Ureter (tissue), 1 donor: Measurements from ENCODE around the gene RELB. TPM values are rescaled to one million over a fixed set of nuclear protein-coding genes. Genes with fewer than 3 reads are reported as not detected.

Experiments used
- DNase-seq: peaks from one replicate; pipeline ENCODE4 v3.0.0-alpha.2; 2020; ENCODE audit warnings: low spot score
- total RNA-seq: library from RNA; stranded (reverse); gene quantifications from one replicate; pipeline ENCODE4 v1.2.4, GENCODE V29; 2023
- donor health status: DM: yes; HTN: yes; CAD: no.

Gene RELB
- total RNA-seq, 1 donor from 2014 or later: 16.9 TPM

DNA sequence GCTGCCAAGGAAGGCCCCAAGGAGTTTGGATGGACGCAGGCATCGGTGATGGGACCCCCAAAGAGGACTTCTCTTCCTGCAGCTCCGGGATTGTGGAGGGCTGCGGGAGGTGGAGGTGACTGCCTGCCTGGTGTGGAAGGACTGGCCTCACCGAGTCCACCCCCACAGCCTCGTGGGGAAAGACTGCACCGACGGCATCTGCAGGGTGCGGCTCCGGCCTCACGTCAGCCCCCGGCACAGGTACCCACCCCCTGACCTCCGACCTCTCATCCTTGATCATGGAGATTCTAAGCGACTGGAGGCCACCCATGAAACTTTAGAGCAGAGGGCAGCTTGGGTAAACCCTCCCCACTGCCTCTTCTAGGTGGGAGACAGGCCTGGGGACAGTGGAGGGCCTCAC, 20.7 kb downstream of the RELB start:
- no peak for DNase-seq

DNA sequence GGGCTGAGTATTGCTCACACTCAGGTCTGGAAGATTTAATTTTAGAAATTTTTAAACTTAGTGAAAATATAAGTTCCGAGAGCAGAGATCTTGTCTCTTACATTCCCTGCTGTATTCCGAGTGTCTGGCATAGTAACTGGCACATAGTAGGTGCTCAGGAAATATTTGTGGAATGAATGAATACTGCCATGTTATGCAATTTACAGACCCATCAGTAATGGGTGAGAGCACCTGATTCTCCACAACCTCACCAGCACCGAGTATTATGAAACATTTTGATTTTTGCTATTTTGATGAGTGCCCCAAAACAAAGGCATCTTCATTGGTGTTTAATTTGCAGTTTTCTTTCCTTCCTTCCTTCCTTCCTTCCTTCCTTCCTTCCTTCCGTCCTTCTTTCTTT, 21.8 kb downstream of the RELB start:
- DNase-seq: no peak

DNA sequence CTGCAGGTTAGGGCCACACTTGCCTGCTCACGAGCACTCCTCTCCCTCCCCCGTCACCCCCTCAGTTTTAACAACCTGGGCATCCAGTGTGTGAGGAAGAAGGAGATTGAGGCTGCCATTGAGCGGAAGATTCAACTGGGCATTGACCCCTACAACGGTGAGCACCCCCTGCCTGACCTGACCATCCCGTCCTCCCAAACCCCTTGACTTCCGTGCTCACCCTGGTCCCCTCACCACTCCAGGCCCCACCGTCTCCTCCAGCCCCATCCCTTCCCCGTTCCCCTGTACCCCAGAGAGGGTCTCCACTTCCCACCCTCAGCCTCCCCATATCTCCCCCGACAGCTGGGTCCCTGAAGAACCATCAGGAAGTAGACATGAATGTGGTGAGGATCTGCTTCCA, 24.0 kb downstream of the RELB start:
- DNase-seq: no peak

DNA sequence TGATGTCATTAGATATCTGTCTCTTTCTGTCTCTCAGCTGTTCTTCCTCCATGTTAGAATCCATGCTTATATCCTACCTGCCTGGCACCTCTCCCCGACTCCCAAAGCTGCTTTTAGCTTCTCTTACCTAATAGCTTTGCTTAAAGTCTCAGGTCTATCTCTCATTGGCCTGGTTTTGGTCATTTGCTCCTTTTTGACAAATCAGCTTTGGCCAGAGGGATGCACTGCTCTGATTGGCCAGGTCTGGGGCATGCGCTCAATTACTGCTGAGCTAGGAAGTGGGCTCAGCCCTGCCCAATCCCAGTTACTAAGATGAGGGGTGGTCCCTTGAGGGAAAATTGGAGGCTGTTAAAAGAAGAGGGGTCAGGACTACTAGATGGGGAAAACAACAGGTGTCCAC, 26.1 kb downstream of the RELB start:
- DNase-seq: no peak

DNA sequence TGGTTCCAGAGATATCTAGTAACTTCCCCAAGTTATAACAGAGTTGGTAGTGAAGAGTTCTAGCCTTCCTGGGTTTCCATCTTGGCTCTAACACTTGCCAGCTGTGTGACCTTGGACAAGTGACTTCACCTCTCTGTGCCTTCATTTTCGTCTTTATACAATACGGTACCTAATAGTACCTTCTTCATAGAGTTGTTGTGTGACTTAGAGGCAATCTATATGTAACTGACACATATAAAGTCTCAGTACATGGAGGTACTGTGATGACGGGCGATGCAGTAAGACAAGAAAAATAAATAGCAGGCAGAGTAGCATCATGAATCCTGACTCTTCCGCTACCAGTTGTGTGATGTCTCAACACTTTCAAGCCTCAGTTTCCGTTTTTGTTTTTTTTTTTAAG, 29.6 kb downstream of the RELB start:
- DNase-seq: no peak

DNA sequence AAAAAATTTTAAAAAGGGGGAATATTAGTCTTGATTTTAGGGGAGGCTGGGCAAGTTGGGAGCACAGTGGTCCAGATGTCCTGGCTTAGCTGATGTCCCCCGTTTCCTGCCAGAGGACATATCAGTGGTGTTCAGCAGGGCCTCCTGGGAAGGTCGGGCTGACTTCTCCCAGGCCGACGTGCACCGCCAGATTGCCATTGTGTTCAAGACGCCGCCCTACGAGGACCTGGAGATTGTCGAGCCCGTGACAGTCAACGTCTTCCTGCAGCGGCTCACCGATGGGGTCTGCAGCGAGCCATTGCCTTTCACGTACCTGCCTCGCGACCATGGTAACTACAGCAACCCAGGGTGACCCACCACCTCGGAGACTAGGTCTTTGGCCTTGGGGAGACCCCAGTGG, 31.2 kb downstream of the RELB start:
- no peak for DNase-seq

DNA sequence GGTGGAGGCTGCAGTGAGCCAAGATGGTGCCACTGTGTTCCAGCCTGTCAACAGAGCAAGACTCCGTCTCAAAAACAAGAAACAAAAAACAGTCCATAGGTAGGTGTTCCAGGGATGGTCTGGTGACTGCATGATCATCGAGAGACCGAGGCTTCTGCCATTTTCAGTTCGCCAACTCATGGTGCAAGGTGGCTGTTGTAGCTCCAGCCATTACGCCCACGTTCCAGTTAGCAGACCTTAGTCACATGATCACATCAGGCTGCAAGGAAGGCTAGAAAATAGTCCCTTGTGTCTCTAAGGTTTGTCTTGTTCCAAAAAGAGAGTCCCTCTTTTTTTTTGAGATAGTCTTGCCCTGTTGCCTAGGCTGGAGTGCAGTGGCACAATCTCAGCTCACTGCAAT, 34.5 kb downstream of the RELB start:
- DNase-seq: no peak

DNA sequence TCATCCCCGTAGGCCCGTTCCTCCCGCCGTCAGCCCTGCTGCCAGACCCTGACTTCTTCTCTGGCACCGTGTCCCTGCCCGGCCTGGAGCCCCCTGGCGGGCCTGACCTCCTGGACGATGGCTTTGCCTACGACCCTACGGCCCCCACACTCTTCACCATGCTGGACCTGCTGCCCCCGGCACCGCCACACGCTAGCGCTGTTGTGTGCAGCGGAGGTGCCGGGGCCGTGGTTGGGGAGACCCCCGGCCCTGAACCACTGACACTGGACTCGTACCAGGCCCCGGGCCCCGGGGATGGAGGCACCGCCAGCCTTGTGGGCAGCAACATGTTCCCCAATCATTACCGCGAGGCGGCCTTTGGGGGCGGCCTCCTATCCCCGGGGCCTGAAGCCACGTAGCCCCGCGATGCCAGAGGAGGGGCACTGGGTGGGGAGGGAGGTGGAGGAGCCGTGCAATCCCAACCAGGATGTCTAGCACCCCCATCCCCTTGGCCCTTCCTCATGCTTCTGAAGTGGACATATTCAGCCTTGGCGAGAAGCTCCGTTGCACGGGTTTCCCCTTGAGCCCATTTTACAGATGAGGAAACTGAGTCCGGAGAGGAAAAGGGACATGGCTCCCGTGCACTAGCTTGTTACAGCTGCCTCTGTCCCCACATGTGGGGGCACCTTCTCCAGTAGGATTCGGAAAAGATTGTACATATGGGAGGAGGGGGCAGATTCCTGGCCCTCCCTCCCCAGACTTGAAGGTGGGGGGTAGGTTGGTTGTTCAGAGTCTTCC, 36.3 kb downstream of the RELB start:
- no peak for DNase-seq

DNA sequence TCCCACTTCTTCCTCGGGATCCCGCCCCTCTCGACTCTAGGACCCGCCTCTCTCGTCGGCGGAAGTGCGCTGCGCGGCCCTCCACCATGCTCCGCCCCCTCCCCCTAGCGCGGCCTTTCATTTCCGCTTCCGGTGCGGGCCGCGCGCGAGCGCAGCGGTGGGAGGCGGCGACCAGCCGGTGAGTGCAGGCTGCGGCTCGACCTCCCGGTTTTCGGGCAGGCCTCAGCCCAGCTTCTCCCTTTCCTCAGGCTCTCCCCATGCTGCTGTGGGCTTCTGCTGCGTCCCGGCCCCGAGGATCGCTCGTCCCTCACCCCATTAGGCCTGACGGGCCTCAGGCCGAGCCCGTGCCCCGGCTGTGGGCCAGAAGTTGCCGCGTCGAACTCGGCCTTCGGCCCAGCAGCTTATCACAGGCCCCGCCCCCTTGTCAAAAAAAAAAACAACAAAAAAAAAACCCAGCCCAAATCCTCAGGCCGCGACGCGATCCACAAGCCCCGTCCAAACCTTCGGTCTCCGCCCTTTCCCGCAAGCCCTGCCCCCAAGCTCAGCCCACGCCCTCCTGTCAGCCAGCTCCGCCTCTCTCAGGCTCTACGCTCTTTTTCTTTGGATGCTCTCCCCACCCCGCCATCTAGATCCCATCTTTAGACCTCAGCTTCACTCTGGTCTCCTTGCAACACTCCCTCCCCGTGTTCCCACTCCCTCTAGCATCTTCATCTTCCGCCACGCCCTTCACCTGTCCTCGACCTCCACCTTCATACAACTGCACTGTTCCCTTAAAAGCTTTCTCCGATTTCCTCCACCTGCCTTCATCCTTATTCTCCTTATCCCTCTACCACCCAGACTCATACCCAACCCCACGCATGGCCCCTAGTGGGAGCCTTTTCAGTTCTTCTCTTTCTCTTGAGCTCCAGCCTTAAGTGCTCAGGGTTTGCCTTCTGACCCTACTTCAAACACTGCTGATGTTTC, 37.9 kb downstream of the RELB start, which contains the start of gene CLASRP:
CLASRP (plus strand) TSS at position 115 of the 963 bp plus-strand sequence. CDS start 1,168 bp downstream, outside the sequence.
- peak; percentile 93 for DNase-seq

DNA sequence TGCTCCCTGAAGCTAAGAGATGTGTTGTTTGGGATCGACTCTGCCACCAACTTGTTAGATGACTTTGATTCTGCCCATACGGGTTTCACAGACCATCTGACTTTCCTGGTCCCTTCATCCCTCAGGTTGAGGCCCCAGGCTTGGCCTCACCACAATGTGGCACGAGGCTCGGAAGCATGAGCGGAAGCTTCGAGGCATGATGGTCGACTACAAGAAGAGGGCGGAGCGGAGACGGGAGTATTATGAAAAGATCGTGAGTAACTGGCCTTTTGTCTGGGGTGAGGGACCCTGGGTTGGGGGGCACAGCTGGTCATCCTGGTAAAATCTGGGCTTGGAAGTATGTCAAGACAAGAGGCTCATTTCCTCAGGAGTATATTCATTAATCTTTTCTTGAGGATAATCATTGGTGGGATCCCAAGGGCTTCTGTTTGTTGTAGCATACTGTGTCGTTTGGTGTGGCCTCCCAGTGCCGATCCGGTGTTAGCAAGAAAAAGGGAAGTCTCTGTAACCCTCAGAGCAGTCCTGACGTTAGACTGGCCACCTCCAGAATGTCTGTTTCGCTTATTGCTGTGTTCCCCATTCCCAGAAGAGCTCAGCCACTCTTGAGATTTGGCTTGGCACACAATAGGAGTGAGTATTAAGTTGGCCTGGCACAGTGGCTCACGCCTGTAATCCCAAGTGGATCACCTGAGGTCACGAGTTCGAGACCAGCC, 39.0 kb downstream of the RELB start:
- DNase-seq: no peak

DNA sequence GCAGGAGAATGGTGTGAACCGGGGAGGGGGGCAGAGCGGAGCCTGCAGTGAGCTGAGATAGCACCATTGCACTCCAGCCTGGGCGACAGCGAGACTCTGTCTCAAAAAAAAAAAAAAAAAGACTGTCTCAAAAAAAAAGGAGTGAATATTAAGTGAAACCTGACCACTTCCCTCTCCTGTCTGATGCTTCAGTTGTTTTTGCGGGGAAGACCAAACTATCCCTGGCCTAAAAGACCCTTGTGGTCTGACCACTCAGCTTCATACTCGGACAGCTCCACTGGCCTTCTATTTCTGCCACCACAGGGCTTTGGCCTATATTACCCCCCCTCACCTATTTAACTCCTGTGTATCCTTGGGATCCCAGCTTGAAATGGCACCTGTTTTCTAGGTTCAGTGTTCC, 39.9 kb downstream of the RELB start:
- DNase-seq: no peak

DNA sequence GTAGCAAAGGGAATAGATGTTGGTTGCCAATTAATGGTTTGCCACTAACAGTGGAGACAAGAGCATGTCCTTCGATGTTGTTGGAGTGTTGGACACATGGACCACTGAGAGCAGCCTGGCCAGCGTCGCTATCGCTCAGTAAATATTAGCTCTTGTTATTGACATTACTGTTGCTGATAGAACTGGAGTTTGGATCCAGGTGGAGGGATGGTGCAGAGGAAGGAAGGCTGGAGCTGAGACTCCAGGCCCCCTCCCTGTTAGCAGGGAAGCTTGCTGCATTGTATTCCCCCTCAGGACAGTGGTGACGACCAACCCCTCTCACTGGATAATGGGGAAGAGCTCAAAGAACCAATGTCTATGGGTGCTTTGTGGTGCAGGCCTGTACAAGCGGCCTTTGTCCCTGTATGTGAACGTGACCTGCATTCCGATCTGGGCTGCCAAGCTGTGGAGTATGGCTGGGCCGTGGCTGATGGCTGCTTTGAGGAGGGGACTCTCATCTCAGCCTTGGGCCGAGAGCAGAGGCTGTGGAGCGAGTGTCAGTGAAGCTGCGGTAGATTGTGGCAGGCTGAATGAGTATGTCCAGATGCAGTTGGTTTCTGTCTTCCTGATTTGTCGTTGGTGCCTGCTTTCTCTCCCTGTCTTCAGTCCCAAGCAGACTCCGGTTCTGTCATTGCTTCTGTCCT, 44.5 kb downstream of the RELB start:
- no peak for DNase-seq

DNA sequence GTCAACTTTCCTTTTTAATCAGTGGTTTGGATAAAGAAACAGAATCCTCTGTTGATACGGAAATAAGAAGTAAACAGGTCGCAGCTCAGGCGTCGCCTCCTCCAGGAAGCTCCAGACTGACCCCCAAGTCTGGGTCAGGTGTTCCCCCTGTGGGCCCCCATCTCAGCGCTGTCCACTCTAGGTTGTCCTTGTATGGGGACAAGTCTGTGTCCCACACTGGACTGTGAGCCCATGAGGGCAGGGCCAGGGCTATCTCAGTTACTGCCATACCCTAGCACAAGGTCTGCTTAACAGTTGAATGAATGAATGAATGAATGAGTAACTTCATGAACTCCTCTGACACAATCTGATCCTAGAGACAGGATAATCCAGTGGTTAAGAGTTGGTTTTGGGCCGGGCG, 45.1 kb downstream of the RELB start:
- DNase-seq: no peak

DNA sequence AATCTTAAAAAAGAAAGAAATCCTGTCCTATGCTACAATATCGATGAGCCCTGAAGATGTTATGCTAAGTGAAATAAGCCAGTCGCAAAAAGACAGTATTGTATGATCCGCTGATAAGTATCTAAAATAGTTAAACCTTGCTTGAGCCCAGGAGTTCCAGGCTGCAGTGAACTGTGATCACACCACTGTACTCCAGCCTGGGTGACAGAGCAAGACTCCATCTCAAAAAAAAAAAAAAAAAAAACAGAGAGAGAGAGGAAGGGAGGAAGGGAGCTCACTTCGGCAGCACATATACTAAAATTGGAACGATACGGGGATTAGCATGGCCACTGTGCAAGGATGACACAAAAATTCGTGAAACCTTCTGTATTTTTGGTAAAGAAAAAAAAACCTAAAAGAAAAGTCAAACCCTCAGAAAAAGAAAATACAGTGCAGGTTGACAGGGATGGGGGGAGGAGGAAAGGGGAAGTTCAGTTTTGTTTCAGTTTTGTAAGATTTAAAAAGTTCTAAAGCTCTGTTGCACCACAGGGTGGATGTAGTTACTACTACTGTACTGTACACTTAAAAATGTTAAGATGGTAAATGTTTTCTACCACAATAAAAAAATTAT, 46.0 kb downstream of the RELB start:
- no peak for DNase-seq

DNA sequence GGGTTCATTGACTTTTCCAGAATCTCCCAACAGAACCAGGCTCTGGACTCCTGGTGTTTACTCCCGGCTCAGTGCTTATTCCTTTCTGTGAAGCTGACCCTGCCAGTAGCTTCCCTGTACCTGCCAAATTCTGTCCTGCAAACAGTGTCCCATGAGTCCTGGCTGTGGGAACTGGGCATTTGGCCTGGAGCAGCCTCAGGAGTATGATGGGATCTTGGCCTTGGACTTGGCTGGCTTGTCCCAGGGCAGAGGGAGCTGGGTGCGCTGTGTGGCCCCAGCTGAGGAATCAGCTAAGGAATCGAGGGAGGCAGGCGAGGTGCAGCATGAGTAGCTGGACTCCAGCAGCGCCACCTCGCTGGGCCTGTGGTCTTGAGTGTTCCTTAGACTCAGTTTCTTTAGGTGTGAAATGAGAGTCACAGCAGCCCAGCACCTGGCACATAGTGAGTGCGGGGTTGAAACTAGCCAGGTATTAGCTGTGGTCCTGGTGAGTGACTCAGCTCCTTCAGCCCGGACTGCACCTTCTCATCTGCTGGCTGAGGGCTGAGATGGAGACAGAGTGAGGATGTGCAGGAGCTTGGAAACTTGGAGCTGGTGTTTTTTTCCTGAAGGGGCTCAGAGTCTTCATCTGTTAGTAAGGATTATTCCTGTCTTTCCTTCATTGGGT, 47.9 kb downstream of the RELB start:
- DNase-seq: no peak

DNA sequence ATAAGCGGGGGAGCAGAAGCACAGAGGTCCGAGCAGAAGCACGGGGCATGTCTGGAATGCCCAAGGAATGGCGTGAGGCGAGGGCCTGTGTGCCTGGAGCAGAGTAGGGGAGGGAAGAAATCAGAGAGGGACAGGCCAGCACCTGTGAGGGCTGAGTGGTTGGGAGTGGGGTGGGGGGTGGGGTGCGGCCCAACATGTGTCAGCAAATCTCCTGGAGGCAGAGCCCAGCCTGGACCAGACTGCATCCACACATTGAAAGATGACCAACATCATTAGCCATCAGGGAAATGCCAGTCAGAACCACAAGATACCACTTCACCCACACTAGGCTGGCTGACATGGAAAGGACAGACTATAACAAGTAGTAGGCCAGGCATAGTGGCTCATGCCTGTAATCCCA, 48.8 kb downstream of the RELB start:
- no peak for DNase-seq

DNA sequence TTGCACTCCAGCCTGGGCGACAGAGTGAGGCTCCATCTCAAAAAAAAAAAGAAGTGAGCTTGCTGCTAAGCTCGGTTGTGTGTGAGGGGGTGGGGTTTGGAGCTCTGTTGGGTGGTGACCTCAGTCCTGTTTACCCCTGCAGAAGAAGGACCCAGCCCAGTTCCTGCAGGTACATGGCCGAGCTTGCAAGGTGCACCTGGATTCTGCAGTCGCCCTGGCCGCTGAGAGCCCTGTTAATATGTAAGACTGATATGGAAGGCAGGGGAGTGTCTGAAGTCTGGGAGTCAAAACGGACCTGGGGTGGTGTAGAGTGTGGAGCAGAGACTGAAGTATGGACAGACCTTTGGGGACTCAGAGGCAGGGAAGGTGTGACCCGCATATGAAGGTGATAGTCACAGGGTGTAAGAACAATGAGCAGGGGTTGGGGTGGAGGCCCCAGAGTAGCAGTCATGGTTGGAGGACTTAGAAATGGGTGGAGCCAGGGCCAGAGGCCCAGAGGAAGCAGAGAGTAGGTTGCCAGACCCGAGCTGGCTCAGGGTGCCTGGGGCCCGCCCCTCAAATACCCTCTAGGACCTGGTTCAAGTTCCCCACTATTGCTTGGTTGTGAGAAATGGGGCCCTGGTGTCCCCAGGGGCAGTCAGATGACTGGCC, 50.8 kb downstream of the RELB start:
- no peak for DNase-seq

DNA sequence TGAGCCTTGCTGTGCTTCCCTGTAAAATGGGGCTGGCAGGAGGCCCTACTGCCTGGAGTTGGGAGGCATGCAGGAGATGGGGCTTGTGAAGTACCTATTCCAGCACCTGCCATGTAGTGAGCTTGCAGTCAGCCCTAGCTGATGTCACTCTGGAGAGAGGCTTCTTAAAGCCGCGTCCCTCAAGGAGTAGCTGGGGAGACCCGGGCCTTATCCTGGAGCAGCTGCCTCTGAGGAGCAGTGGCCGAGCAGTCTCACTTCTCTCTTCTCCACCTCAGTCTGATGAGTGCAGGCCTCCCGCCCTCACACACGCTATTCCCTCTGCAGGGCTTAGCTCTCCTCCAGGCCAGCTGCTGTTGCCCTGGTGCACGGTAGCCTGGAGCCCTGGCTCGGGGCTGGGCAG, 55.6 kb downstream of the RELB start:
- DNase-seq: no peak

DNA sequence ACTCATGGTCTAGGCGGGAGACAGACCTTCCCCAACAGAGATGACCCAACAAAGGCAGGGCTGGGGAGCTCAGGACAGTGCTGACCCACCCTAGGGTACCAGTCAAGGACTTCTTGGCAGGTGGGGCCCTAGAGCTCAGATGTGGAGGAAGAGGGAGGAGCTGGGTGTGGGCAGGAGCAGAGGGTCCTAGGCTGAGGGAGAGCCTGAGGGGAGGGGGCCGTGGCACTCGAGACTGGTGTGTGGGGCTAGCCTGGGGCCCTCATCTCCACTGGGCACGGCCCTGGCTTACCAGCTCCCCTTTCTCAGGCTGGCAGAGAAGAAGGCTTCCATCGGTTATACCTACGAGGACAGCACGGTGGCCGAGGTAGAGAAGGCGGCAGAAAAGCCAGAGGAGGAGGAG, 56.2 kb downstream of the RELB start:
- DNase-seq: no peak

DNA sequence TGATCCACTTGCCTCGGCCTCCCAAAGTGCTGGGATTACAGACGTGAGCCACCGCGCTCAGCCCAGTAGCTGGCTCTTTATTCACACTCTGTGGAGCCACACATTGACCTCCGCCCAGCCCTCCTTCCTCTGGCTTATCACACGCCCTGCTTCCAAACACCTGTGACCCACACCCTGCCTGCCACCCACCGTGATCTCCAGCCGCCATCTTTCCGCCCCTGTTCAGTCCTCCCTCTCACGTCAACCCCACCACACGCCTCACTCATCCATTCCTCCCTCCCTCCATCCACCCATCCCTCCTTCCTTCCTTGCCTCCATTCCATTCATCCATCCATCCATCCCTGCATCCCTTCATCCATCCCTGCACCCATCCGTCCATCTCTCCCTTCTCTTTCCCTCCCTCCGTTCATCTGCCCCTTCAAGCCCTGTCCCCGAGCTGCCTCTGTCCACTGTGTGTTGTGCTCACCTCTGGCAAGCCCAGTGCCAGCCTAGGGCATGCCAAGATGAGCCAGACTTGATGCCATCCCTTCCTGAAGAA, 57.4 kb downstream of the RELB start:
- DNase-seq: no peak
